ENCODE data around the gene NDUFS1.
"Not testable (repeated sequence)": the region's sequence is repeated elsewhere in the genome, so short reads cannot be mapped to it uniquely, and the experiment has no call there.

The NDUFS1 gene

GRCh38 chr2:206098471-206098870 lies 60.8 kb downstream of the NDUFS1 start:
- no peak for DNase-seq (ENCODE audit: low read depth)

- no peak for DNase-seq (ENCODE audit: low read depth)
These were observed 62.4 kb downstream of the NDUFS1 start for GRCh38 chr2:206096876-206097275.

GRCh38 chr2:206095536-206096332 lies 63.5 kb downstream of the NDUFS1 start:
- no peak for DNase-seq (ENCODE audit: low read depth)

GRCh38 chr2:206092297-206092696 lies 66.9 kb downstream of the NDUFS1 start:
- DNase-seq (ENCODE audit: low read depth) = no peak

GRCh38 chr2:206088248-206088647 lies 71.0 kb downstream of the NDUFS1 start:
- DNase-seq (ENCODE audit: low read depth) = no peak

- DNase-seq (ENCODE audit: low read depth) = no peak
These were observed 72.4 kb downstream of the NDUFS1 start for GRCh38 chr2:206086716-206087350.

GRCh38 chr2:206085742-206086445 lies 73.3 kb downstream of the NDUFS1 start, which contains the start of gene INO80D:
Gene INO80D (minus strand): TSS chr2:206086174. CDS start chr2:206063016, 23,158 bp downstream.
- DNase-seq (ENCODE audit: low read depth) = peak; percentile 72

- DNase-seq (ENCODE audit: low read depth) = peak; percentile 28
These were observed 74.1 kb downstream of the NDUFS1 start for GRCh38 chr2:206084870-206085741.

- no peak for DNase-seq (ENCODE audit: low read depth)
These were observed 74.8 kb downstream of the NDUFS1 start for GRCh38 chr2:206084439-206084869.

GRCh38 chr2:206083602-206084438 lies 75.4 kb downstream of the NDUFS1 start:
- no peak for DNase-seq (ENCODE audit: low read depth)

GRCh38 chr2:206082298-206082843 lies 76.9 kb downstream of the NDUFS1 start:
- DNase-seq (ENCODE audit: low read depth) = no peak

GRCh38 chr2:206080927-206081326 lies 78.3 kb downstream of the NDUFS1 start:
- no peak for DNase-seq (ENCODE audit: low read depth)

- no peak for DNase-seq (ENCODE audit: low read depth)
These were observed 79.4 kb downstream of the NDUFS1 start for GRCh38 chr2:206079699-206080465.

GRCh38 chr2:206077879-206078278 lies 81.4 kb downstream of the NDUFS1 start:
- DNase-seq (ENCODE audit: low read depth) = not testable (repeated sequence)

GRCh38 chr2:206075113-206075512 lies 84.1 kb downstream of the NDUFS1 start:
- DNase-seq (ENCODE audit: low read depth) = no peak

GRCh38 chr2:206071807-206072206 lies 87.4 kb downstream of the NDUFS1 start:
- DNase-seq (ENCODE audit: low read depth) = no peak

GRCh38 chr2:206069417-206069816 lies 89.8 kb downstream of the NDUFS1 start:
- DNase-seq (ENCODE audit: low read depth) = no peak

GRCh38 chr2:206068207-206068606 lies 91.0 kb downstream of the NDUFS1 start:
- DNase-seq (ENCODE audit: low read depth) = no peak

Measured in T follicular helper cell (primary cell).